Right renal pelvis (tissue), 4 donors: ENCODE measurements around the gene CSAD. TPM values are rescaled to one million over a fixed set of nuclear protein-coding genes. Genes with fewer than 3 reads are reported as not detected.
"Not testable (repeated sequence)": the region's sequence is repeated elsewhere in the genome, so short reads cannot be mapped to it uniquely, and the experiment has no call there.

Experiments used
- DNase-seq, 4 donors: peaks; one replicate each; pipeline ENCODE4 v3.0.0-alpha.2; 2013; ENCODE audit warnings: low read depth in 4 of 4, low spot score in 3 of 4, missing footprints in 1 of 4
- polyA plus RNA-seq, 4 donors: library from polyadenylated mRNA; unstranded; fragments of 120-200 nt; gene quantifications; one replicate each; pipeline ENCODE4 v1.2.1, GENCODE V29; 2013; ENCODE audit not compliant: insufficient read length in 4 of 4

The CSAD gene
- polyA plus RNA-seq, 4 donors, result 34.5 to 56.4 (median 37.8) TPM

DNA sequence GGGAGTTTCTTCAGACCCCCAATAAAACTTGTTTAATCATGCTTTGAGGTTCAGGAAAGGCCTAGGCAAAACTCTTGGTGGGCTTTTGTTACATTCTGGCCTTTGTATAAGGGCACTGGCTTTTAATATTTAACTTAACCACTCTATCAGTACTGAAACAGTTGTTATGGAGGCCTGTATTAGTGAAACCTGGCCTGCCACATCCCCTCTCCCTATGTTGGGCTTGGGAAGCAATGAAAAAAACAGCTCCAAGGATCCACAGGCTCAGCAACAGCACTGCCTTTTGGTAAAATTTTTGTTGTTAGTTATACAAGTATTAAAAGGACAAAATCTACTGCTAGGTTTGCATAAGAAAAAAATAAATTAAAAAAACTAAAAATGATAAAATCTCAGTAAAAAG lies 66.8 kb downstream of the CSAD start:
- no peak for DNase-seq

GRCh38 chr12:53113136-53113705 lies 67.5 kb downstream of the CSAD start:
- DNase-seq, result no peak

DNA sequence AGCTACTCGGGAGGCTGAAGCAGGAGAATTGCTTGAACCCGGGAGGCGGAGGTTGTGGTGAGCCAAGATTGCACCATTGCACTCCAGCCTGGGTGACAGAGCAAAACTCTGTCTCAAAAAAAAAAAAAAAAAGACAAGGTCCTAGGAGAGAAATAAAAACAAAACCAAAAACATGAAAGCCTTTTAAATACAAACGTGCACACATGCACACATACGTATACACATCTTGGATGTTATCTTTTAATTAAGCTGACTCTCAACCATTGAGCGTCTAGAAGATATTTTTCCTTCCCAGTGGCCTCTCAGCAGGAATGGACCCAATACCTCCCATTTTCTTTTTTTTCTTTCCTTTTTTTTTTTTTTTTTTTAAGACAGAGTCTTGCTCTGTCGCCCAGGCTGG lies 68.3 kb downstream of the CSAD start:
- DNase-seq, result not testable (repeated sequence)

Other genes starting within 250 kb of the CSAD start
- 100 to 1,000 TPM; 138 to 208 (median 175) TPM for gene KRT18, start 231.8 kb downstream of the CSAD start, polyA plus RNA-seq
- 100 to 1,000 TPM; 447 to 553 (median 503) TPM for gene EIF4B, start 174.5 kb downstream of the CSAD start, polyA plus RNA-seq
- 100 to 1,000 TPM in 3 of 4 donors, 10 to 100 TPM in 1; 89.0 to 129 (median 105) TPM for gene TNS2, start 130.9 kb downstream of the CSAD start, polyA plus RNA-seq
- gene SPRYD3, start 101.5 kb downstream of the CSAD start, polyA plus RNA-seq, result 10 to 100 TPM; 17.7 to 21.9 (median 20.8) TPM
- 10 to 100 TPM; 11.0 to 26.8 (median 12.7) TPM for gene IGFBP6, start 83.3 kb downstream of the CSAD start, polyA plus RNA-seq
- 1 to 10 TPM; 1.1 to 2.6 (median 1.6) TPM for gene SOAT2, start 77.4 kb downstream of the CSAD start, polyA plus RNA-seq
- 10 to 100 TPM; 65.7 to 81.2 (median 71.4) TPM for gene ZNF740, start 203 bp downstream of the CSAD start, polyA plus RNA-seq
- 1 to 10 TPM; 1.4 to 1.8 (median 1.6) TPM for gene ITGB7, start 26.3 kb upstream of the CSAD start, polyA plus RNA-seq
- gene RARG, start 51.3 kb upstream of the CSAD start, polyA plus RNA-seq, result 10 to 100 TPM; 30.9 to 41.5 (median 32.7) TPM
- 10 to 100 TPM in 1 of 4 donors, 1 to 10 TPM in 3; 8.9 to 11.3 (median 9.1) TPM for gene ESPL1, start 87.4 kb upstream of the CSAD start, polyA plus RNA-seq
- gene PFDN5, start 114.6 kb upstream of the CSAD start, polyA plus RNA-seq, result 100 to 1,000 TPM; 642 to 677 (median 662) TPM
- 10 to 100 TPM; 49.8 to 62.4 (median 51.0) TPM for gene MYG1, start 118.8 kb upstream of the CSAD start, polyA plus RNA-seq
- 10 to 100 TPM; 76.1 to 84.9 (median 79.1) TPM for gene AAAS, start 140.7 kb upstream of the CSAD start, polyA plus RNA-seq
- under 1 TPM; 0.14 to 0.30 (median 0.16) TPM for gene SP7, start 155.4 kb upstream of the CSAD start, polyA plus RNA-seq
- gene SP1, start 199.3 kb upstream of the CSAD start, polyA plus RNA-seq, result 10 to 100 TPM; 67.0 to 85.0 (median 78.8) TPM
- gene AMHR2, start 242.9 kb upstream of the CSAD start, polyA plus RNA-seq, result under 1 TPM; 0.21 to 0.54 (median 0.38) TPM